HTERT RPE-1 (cell line): ENCODE data around the gene GABRD.

ENCODE experiments used
- in situ Hi-C: fragments of 300-500 bp; cut with MboI; formaldehyde crosslinking; loops from 4 replicates; pipeline ENCODE4 v1.14.3; 2020; ENCODE audit warnings: low sequenced_read_pairs

GABRD gene

GRCh38 chr1:2073382-2074230, 54.5 kb downstream of the GABRD start:
- in situ Hi-C loops = no loop called here

GRCh38 chr1:2074396-2074795, 55.3 kb downstream of the GABRD start:
- in situ Hi-C loops = no loop called here

- in situ Hi-C loops = no loop called here
These were observed 56.0 kb downstream of the GABRD start for GRCh38 chr1:2074944-2075740.

- in situ Hi-C loops = no loop called here
These were observed 57.7 kb downstream of the GABRD start for GRCh38 chr1:2076826-2077225.

GRCh38 chr1:2078170-2078569, 59.0 kb downstream of the GABRD start:
- in situ Hi-C loops = no loop called here

GRCh38 chr1:2079396-2080085, 60.4 kb downstream of the GABRD start:
- in situ Hi-C loops = no loop called here

GRCh38 chr1:2080140-2080539, 61.0 kb downstream of the GABRD start:
- in situ Hi-C loops = no loop called here
